NCI-H1436 treated with DMSO at 0.1 percent for 48 hours (cell line): ENCODE results near the gene SPTSSA.
"Not testable (repeated sequence)": the region's sequence is repeated elsewhere in the genome, so short reads cannot be mapped to it uniquely, and the experiment has no call there.

ENCODE experiments used
- DNase-seq: peaks from one replicate; lab custom pipeline; 2025; lab: John Stamatoyannopoulos, UW

The SPTSSA gene, protein sequence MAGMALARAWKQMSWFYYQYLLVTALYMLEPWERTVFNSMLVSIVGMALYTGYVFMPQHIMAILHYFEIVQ

DNA sequence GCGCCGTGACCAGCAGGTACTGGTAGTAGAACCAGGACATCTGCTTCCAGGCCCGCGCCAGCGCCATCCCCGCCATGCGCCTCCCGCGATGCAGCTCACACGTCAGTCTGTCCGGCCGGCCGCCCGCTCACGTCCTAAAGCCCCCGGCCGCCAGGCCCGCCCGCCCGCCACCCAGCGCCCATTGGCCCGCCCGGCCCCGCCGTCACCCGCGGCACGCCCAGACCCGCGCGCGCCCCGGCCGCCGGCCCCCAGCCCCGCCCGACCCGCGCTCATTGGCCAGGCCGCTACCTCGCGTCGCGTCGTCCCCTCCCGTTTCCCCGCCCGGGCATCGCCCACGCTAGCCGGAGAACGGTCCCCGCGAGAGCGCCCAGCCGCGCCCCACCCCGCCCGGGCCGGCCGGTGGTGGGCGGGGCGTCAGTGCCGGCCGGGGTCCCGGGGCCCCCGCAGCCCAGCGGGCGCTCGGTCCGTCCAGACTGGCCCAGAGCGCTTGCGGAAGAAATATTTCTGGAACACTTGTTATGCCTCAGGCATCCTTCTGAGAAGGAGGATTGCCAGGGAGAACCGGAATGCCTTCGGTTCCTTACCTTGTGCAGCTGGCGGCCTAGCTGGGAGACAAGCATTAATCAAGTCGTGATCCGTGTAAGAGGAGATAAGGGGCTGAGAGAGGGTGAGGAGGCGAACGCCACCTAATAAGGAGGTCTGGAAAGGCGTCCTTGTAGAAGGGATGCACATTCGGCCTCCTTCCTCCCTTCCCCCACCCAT lies at the start of gene SPTSSA:
Gene SPTSSA, minus strand, starts transcription at position 109 of the 762 bp plus-strand sequence. Its CDS starts 33 bp downstream, at position 76.
- peak; percentile 28 for DNase-seq

DNA sequence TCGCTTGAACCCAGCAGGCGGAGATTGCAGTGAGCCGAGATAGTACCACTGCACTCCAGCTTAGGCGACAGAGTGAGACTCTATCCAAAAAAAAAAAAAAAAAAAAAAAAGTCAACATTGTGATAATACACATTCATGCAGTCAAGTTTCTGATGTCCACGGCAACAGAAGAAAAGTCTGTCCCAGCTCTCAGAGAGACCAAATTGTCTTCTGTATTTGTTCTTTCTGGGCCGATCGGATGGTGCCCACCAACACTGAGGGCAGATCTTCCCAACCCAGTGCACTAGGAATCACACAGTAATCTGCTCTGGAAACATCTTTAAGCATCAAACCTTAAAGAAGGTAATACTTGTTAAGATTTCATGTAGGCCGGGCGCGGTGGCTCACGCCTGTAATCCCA lies 45.8 kb upstream of the SPTSSA start:
- no peak for DNase-seq

DNA sequence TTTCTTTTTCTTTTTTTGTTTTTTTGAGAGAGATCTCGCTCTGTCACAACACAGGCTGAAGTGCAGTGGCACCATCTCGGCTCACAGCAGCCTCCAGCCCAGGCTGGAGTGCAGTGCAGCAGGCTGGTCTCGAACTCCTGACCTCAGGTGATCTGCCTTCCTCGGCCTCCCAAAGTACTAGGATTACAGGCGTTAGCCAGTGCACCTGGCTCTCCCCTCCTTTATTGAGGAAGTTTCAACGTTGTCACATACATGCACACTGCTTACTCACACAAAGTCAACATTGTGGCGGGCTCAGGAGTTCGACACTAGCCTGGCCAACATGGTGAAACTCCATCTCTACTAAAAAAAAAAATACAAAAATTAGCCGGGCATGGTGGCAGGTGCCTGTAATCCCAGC lies 45.4 kb upstream of the SPTSSA start:
- no peak for DNase-seq

DNA sequence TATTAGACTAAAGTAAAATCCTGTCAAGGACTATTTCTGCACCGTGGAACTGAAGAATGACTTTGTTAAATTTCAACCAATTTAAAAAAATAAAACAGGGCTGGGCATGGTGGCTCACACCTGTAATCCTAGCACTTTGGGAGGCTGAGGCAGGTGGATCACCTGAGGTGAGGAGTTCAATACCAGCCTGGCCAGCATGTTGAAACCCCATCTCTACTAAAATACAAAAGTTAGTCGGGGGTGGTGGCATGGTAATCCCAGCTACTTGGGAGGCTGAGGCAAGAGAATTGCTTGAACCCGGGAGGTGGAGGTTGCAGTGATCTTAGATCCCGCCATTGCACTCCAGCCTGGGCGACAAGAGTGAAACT lies 43.1 kb upstream of the SPTSSA start:
- DNase-seq, result not testable (repeated sequence)

DNA sequence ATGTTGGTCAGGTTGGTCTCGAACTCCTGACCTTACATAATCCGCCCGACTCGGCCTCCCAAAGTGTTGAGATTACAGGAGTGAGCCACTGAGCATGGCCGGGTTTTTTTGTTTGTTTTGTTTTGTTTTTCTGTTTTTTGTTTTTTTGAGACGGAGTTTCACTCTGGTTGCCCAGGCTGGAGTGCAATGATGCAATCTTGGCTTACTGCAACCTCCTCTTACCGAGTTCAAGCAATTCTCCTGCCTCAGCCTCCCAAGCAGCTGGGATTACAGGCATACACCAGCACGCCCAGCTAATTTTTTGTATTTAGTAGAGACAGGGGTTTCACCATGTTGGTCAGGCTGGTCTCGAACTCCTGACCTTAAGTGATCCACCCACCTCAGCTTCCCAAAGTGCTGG lies 42.0 kb upstream of the SPTSSA start:
- DNase-seq, result not testable (repeated sequence)

DNA sequence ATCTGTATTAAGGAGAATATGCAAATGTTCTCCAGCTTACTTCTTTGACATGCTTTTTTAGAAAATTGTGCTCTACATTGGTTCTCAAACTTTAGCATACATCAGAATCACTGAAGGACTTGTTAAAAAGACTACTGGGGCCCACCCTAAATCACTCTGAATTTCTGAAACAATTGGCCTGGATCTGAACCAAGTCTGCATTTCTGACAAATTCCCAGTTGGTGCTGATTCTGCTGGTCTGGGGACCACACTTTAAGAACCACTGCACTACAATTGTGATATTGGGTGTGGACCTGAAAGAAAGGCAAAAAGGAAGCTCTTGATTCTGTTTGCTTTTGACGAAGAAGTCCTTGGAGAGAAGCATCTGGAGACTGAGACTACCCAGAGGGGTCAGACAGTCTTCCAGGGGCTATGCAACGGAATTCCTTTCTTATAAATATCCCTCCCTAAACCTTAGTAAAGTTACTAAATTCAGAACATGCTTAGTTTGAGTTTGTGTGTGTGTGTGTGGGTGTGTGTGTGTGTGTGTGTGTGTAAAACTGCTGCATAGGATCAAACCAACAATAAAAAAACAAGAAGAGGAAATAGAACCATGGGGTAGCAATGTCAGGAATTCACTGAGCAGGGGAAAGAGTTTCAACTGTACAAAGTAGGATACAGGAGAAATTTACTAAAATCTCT lies 40.6 kb upstream of the SPTSSA start:
- DNase-seq, result no peak

DNA sequence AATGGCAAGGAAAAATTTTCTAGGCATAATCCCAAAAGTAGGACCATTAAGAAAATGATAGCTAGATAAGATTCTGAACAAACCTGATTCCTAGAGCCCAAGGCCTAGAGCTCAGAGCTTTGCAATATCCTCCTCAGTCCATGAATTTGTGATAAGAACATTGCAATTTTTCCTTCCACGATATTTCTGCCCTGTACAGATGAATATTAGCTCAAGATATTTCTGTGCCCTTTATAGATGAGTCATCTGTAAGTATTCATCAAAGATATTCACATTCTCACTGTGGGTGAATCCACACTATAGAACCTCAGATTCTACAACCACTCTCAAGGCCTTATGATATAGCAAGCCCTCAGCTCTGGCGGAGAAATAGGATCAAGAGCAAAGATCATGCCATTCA lies 40.0 kb upstream of the SPTSSA start:
- no peak for DNase-seq

DNA sequence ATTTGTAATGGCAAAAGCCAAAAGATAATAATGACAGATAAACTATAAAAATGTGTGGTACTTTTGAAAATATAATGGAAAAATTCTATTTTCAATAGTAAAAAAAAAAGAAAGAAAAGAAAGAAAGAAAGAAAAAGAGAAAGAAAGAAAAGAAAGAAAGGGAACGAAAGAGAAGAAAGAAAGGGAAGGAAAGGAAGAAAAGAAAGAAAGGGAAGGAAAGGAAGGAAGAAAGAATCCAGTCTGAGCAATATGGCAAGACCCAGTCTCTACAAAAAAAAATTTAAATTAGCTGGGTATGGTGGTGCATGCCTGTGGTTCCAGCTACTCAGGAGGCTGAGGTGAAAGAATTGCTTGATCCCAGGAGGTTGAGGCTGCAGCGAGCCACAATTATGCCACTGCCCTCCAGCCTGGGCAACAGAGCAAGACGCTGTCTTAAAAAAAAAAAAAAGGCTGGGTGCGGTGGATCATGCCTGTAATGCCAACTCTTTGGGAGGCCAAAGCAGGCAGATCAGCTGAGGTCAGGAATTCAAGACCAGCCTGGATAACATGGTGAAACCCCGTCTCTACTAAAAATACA lies 39.1 kb upstream of the SPTSSA start:
- DNase-seq, result no peak

DNA sequence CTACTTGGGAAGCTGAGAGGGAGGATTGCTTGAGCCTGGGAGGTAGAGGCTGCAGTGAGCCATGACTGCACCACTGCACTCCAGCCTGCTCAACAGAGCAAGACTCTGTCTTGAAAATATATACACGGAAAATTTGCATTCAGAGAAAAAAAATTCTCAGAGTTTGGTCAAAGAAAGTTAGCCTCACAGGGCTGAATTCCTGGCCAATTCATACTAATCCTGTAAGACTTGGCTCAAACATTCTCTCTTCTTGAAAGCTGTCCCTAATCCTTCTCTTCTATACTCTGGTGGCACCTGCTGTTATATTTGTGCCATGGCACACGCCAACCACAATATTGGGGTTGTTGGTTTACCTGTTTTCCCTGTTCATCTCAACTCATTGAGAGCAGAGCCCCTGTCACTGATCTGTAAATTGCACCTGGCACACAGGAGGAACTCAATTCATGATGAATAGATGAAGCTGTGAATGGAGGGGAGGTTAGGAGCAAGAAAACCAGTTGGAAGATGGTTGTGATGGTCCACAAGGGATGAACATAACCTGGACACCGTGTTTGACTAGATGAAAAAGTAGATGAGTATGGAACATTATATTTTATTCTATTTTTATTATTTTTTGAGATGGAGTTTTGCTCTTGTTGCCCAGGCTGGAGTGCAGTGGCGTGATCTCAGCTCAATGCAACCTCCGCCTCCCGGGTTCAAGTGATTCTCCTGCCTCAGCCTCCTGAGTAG lies 36.8 kb upstream of the SPTSSA start:
- no peak for DNase-seq

DNA sequence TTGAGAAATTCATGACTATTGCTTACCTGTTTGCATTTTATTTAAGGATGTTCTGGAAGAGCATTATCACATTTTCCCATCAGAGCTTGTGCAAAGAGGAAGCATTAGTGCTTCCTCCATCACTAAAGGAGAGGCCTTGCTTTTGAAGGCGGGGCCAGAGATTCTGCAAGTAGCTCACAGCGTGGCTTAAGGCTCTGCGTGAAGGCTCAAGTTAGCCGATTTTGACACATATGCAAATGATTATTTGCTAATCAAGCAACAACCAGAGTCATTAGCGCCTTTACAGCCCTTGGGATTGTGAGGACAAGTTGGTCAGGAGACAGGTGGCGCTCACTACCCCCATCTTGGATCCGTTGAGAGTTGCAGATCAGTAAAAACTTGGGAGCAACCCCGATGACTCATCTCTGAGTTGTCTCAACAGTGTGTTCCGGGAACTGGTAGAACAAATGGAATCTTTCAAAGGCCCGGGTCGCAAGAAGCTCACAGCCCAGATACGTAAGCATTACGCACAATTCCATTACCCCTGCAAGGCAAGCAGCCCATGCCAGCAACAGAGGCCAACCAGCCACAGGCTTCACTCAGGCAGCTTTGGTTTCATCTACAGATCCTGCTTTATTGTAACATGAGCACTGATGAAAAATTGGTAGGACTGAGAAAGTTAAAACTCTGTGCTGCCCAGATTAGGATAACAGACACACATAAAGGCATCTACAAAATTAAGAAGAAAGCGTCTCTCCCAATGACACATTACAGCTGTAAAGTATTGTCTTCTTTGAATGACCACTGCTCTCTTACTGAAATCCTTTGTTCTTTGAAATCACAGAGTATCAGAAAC lies 34.9 kb upstream of the SPTSSA start:
- no peak for DNase-seq

DNA sequence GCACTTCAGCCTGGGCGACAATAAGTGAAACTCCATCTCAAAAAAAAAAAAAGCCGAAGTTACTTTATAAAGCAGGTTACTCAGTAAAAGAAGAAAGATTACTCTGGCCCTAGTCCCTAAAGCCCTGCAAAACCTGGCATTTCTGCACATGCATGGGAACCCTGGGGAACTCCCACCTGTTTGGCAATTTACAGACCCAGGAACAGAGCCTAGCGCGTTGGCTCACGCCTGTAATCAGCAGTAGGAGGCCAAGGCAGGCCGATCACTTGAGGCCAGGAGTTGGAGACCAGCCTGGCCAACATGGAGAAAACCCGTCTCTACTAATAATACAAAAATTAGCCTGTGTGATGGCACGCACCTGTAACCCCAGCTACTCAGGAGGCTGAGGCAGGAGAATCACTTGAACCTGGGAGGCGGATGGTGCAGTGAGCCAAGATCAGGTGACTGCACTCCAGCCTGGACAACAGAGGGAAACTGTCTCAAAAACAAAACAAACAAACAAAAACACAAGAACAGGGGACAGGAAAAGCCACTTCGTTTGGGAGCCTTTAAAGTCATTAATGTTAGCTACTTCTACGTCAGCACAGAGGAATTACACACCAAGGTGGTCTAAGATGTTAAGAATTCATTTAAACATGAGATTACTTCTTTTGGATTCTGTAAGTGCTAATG lies 34.1 kb upstream of the SPTSSA start:
- no peak for DNase-seq

DNA sequence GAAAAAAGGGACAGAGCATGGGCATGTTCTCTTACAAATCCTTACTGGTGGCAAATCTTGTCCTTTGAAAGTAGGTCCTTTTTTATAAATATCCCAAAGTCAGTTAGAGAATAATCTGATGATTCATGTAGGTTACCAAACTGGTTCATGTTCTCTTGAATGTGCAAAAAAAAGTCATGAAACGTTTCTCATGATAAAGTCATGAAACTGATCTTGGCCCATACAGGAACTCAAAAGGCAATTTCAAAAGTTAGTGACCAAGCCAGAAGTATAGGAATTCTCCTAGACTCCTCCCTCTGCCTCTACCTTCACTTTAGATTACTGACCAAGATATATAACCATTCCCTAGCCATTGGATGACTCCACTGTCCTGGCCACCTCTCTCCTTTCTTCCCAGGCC lies 27.3 kb upstream of the SPTSSA start:
- no peak for DNase-seq

DNA sequence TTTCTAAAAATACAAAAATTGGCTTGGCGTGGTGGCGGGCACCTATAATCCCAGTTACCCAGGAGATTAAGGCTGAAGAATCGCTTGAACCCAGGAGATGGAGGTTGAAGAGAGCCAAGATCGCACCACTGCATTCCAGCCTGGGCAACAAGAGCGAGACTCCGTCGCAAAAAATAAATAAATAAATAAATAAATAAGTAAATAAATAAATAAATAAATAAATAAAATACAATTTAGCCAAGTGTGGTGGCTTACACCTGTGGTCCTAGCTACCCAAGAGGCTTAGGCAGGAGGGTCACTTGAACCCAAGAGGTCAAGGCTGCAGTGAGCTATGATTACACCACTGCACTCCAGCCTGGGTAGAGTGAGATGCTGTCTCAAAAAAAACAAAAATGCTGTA lies 26.5 kb upstream of the SPTSSA start:
- no peak for DNase-seq

DNA sequence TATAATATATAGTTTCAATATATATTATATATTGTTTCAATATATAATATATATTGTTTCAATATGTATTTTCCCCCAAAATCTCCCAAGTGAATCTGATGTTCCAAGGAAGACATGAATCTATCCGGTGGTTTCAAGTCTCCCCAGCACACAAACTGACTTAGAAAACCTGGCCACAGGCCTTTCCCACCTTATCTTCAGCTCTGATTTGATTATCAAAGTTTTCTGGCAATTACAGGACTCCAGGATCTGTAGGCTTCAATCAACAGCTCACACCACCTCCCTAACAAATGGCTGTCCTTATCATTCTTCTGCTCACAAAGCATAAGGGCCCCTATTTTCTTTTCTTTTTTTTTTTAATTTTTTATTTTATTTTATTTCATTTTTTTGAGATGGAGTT lies 22.7 kb upstream of the SPTSSA start:
- DNase-seq, result no peak

DNA sequence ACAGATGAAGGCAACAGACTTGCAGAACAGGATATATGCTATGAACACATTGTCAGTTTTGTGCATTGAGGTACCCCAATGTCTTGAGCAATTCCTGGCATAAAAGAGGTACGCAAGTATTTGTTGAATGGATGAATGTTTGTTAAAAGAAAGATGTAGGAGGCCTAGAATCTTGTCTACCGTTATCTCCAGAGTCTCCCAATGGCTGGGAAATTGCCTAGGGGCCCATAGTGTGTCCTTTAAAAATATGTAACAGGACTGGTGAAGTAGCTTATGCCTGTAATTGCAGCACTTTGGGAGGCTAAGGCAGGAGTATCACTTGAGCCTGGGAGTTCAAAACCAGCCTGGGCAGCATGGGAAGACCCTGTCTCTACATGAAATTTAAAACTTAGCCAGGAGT lies 20.4 kb upstream of the SPTSSA start:
- DNase-seq, result no peak

DNA sequence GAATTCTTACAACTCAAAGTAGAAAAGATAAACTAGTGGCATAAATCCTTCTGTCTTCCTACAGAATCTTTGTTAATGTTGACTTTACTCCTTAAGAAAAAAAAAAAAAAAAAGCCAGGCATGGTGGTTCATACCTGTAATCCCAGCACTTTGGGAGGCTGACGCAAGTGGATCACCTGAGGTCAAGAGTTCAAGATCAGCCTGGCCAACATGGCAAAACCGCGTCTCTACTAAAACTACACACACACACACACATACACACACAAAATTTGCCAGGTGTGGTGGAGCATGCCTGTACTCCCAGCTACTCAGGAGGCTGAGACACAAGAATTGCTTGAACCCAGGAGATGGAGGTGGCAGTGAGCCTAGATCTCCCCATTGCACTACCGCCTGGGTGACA lies 17.7 kb upstream of the SPTSSA start:
- no peak for DNase-seq

DNA sequence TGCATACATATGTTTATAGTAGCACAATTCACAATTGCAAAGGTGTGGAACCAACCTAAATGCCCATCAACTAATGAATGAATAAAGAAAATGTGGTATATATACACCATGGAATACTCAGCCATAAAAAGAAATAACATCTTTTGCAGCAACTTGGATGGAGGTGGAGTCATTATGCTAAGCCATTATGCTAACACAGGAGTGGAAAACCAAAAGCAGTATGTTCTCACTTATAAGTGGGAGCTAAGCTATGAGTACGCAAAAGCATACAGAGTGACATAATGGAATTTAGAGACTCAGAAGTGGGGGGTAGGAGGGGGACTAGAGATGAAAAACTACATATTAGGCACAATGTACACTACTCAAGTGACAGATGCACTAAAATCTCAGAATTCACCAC lies 16.2 kb upstream of the SPTSSA start:
- DNase-seq, result no peak

DNA sequence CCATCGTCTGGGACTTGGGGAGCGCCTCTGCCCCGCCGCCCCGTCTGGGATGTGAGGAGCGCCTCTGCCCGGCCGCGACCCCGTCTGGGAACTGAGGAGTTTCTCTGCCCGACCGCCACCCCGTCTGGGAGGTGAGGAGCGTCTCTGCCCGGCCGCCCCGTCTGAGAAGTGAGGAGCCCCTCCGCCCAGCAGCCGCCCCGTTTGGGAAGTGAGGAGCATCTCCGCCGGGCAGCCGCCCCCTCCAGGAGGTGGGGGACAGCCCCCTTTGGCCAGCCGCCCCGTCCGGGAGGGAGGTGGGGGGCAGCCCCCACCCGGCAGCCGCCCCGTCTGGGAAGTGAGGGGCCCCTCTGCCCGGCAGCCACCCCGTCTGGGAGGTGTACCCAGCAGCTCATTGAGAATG lies 14.0 kb upstream of the SPTSSA start:
- DNase-seq, result not testable (repeated sequence)

DNA sequence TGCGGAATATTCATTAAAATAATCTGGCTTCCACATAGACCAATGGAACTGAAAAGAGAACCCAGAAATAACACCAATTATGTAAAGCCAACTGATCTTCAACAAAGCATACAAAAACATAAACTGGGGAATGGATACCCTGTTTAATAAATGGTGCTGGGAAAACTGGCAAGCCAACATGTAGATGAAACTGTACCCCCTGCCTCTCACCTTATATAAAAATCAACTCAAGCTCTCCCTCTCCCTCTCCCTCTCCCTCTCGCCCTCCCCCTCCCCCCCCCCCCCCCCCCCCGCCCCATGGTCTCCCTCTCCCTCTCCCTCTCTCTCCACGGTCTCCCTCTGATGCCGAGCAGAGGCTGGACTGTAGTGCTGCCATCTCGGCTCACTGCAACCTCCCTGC lies 13.1 kb upstream of the SPTSSA start:
- DNase-seq, result no peak

DNA sequence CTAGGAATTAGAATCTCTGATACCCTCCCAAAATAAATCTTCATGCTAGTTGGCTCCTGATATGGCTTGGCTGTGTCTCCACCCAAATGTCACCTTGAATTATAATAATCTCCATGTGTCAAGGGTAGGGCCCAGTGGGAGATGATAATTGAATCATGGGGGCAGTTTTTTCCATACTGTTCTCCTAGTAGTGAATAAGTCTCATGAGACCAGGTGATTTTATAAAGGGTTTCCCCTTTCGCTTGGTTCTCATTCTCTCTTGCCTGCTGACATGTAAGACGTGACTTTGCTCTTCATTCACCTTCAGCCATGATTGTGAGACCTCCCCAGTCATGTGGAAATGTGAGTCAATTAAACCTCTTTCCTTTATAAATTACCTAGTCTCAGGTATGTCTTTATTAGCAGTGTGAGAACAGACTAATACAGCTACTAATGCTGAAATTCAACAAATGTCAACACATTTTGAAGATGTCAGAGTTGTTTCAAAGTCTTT lies 12.2 kb upstream of the SPTSSA start:
- DNase-seq, result no peak

DNA sequence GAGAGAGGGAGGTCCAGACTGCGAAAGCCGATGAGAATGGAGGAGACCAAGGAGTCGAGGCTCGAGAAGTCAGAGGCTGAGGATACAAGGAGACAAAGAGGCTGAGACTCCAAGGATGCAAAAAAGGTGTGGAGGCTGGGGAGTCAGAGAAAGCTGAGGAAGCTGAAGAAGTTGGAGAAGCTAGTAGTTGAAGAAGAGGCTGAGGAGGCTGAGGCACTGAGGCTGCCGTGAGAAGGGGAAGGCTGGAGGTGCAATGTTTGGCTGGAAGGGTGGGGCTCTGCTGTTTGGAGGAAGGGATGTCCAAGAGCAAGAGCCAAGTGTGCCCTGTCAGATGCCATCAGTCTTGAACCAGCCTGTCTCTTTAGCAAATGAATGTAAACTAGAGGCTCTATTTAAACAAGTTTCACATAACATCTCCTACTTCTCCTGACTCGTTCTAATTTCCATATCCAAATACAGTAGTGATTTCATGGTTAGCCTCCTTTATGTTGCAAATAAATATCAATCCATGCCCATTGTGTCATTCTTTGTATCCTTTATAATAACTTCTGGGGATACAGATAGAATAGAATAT lies 10.8 kb upstream of the SPTSSA start:
- DNase-seq, result no peak
